Midbrain (tissue), 1 donor: ENCODE measurements around the gene FXYD6.
"Not testable (repeated sequence)": the region's sequence is repeated elsewhere in the genome, so short reads cannot be mapped to it uniquely, and the experiment has no call there.

Experiments
- DNase-seq: peaks from one replicate; lab custom pipeline; 2025; lab: John Stamatoyannopoulos, UW

Gene FXYD6

GRCh38 chr11:117817368-117818040, 59.0 kb downstream of the FXYD6 start:
- DNase-seq = peak; percentile 85

- DNase-seq = no peak
These were observed 59.6 kb downstream of the FXYD6 start for GRCh38 chr11:117816846-117817367.

- DNase-seq = no peak
These were observed 60.2 kb downstream of the FXYD6 start for GRCh38 chr11:117816151-117816741.

- peak; percentile 31 for DNase-seq
These were observed 61.1 kb downstream of the FXYD6 start for GRCh38 chr11:117815262-117815803.

GRCh38 chr11:117814766-117815261, 61.6 kb downstream of the FXYD6 start:
- DNase-seq = no peak

GRCh38 chr11:117814204-117814765, 62.2 kb downstream of the FXYD6 start:
- no peak for DNase-seq

- DNase-seq = not testable (repeated sequence)
These were observed 66.4 kb downstream of the FXYD6 start for GRCh38 chr11:117810056-117810451.

GRCh38 chr11:117809236-117810055, 67.0 kb downstream of the FXYD6 start:
- peak; percentile 81 for DNase-seq

GRCh38 chr11:117808784-117809183, 67.7 kb downstream of the FXYD6 start:
- no peak for DNase-seq

GRCh38 chr11:117807482-117808327, 68.8 kb downstream of the FXYD6 start:
- peak; percentile 74 for DNase-seq

GRCh38 chr11:117806846-117807245, 69.6 kb downstream of the FXYD6 start:
- no peak for DNase-seq

- no peak for DNase-seq
These were observed 71.4 kb downstream of the FXYD6 start for GRCh38 chr11:117805045-117805444.

GRCh38 chr11:117803896-117804295, 72.6 kb downstream of the FXYD6 start:
- no peak for DNase-seq

- no peak for DNase-seq
These were observed 76.8 kb downstream of the FXYD6 start for GRCh38 chr11:117799634-117800033.

- DNase-seq = peak; percentile 58
These were observed 79.5 kb downstream of the FXYD6 start, which contains the start of gene DSCAML1 for GRCh38 chr11:117796872-117797529. Gene DSCAML1, minus strand, starts transcription at chr11:117797216. Its CDS starts 137 bp downstream, at chr11:117797079.

GRCh38 chr11:117796456-117796871, 80.0 kb downstream of the FXYD6 start:
- DNase-seq = no peak

GRCh38 chr11:117795638-117796455, 80.6 kb downstream of the FXYD6 start:
- DNase-seq = no peak

- no peak for DNase-seq
These were observed 81.5 kb downstream of the FXYD6 start for GRCh38 chr11:117794772-117795629.
